IPS-20b (cell line): Measurements from ENCODE around the gene HIF3A.
"Not testable (repeated sequence)": the region's sequence is repeated elsewhere in the genome, so short reads cannot be mapped to it uniquely, and the experiment has no call there.

Experiments
- H3K27ac ChIP-seq: one replicate; pipeline ENCODE4 v1.5.1; 2013; ENCODE audit warnings: low read length
- H3K27me3 ChIP-seq: 2 replicates; pipeline ENCODE4 v1.6.1; 2013; ENCODE audit warnings: mild to moderate bottlenecking, low read length, inconsistent platforms; ENCODE audit not compliant: insufficient read depth
- H3K36me3 ChIP-seq: 2 replicates; pipeline ENCODE4 v1.6.1; 2013; ENCODE audit warnings: low read depth, mild to moderate bottlenecking, inconsistent platforms, low read length, moderate library complexity; ENCODE audit not compliant: insufficient read depth
- H3K4me1 ChIP-seq: 2 replicates; pipeline ENCODE4 v1.6.1; 2013; ENCODE audit warnings: mild to moderate bottlenecking, control low read depth, inconsistent platforms, low read length, moderate library complexity; ENCODE audit not compliant: insufficient read depth
- H3K4me3 ChIP-seq: 2 replicates; pipeline ENCODE4 v1.5.1; 2013; ENCODE audit warnings: mild to moderate bottlenecking, low read length, inconsistent platforms
- H3K9ac ChIP-seq: 2 replicates; pipeline ENCODE4 v1.6.1; 2013; ENCODE audit warnings: low read depth, mild to moderate bottlenecking, inconsistent platforms, low read length, moderate library complexity
- H3K9me3 ChIP-seq: 2 replicates; pipeline ENCODE4 v1.6.1; 2013; ENCODE audit warnings: mild to moderate bottlenecking, low read depth, low read length, inconsistent platforms; ENCODE audit not compliant: insufficient read depth

Gene HIF3A

DNA sequence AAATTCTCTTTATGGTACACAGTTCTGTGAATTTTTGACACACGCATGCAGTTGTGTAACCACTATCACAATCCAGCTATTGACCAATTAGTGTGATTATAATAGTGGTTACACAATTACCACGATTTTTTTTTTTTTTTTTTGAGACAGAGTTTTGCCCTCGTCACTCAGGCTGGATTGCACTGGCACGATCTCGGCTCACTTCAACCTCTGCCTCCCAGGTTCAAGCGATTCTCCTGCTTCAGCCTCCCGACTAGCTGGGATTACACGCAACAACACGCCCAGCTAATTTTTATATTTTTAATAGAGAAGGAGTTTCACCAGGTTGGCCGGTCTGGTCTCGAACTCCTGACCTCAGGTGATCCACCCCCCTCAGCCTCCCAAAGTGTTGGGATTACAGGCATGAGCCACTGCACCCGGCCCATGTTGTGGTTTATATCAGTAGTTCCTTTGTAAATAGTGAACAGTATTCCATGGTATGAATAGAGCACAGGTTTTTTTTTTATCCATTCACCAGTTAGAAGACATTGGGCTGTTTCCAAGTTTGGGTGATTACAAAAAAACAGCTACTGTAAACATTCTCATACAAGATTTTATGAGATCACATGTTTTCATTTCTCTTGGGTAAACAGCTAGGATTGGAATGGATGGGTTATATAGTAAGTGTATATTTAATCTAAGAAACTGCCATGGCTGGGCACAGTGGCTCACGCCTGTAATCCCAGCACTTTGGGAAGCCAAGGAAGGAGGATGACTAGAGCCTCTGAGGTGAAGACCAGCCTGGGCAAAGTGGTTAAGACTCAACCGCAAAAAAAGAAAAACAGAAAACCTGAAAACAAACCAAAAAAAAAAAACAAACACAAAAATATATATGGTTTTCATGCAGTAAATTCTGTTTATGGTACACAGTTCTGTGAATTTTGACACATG lies 17.0 kb downstream of the HIF3A start:
- H3K9ac ChIP-seq, H3K27me3 ChIP-seq, H3K27ac ChIP-seq, H3K4me1 ChIP-seq, H3K9me3 ChIP-seq, H3K4me3 ChIP-seq: not testable (repeated sequence)
- peaks cover 32% of the 10 kb centered on the region for H3K36me3 ChIP-seq

DNA sequence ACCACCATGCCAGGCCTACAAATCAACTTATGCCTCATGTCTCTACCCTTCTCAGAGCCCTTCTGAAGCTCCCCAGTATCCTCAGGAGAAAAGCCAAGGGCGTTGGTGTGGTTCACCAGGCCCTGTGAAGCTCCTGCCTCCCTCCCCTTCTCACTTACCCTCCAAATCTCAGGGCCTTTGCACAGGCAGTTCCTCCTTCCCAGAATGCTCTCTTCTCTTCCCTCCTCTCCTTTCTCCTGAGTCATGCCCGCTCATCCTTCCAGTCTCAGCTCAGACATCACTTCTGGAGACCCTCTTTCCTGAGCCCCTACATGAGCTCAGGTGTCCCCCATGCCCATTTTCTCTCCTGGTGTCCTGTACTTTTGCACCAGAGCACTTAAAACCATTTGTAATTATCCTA lies 20.5 kb downstream of the HIF3A start:
- Histone ChIP-seq H3K4me1 (no peaks in the 10 kb centered on the region), H3K27me3 (no peaks in the 10 kb centered on the region), H3K9ac (no peak overlapping the region), H3K27ac (no peak overlapping the region), H3K4me3 (no peak overlapping the region), H3K9me3 (no peaks in the 10 kb centered on the region), H3K36me3 (peaks cover 19% of the 10 kb centered on the region; the same call in 1 of the 2 replicates)

DNA sequence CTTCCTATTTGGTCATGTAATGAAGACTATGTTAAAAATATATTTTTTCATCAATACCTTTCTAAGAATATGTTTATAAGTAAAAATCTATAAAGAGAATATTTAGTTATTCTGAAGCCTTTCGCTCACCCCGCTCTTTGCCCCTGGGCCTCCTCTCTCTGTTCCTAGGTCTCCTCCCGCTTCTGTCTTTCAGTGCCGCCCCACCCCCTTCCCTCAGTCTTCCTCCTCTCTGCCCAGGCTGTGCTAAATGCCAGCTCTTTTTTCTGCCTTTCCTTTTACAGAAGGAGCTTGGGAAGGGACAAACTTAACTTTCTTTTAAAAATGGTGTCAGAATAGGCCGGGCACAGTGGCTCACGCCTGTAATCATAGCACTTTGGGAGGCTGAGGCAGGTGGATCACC lies 22.8 kb downstream of the HIF3A start:
- no peak overlapping the region for H3K4me3 ChIP-seq
- no peaks in the 10 kb centered on the region for H3K4me1 ChIP-seq
- H3K27me3 ChIP-seq: no peaks in the 10 kb centered on the region
- no peaks in the 10 kb centered on the region for H3K9me3 ChIP-seq
- no peak overlapping the region for H3K9ac ChIP-seq
- no peak overlapping the region for H3K27ac ChIP-seq
- H3K36me3 ChIP-seq: peaks cover 27% of the 10 kb centered on the region

DNA sequence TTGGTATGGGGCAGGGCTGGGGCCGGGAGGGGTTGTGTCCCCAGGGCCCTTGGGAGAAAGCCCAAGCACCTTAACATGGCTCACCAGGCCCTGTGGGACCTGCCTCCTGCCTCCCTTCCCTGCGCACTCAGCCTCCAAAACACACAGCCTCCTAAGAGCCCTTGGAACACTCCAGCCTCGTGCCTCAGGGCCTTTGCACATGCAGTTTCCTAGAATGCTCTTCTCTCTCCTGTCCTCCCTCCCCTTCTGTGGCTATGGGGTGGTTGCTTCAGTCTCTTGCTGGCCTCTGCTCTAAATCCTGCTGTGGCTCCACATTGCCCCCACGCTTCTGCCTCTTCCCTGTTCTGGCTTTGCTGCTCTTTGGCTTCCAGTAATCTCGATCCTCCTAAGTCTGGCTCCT lies 23.7 kb downstream of the HIF3A start:
- no peak overlapping the region for H3K9ac ChIP-seq
- no peak overlapping the region for H3K27ac ChIP-seq
- H3K27me3 ChIP-seq: no peaks in the 10 kb centered on the region
- no peaks in the 10 kb centered on the region; the same call in 1 of the 2 replicates for H3K9me3 ChIP-seq
- H3K4me1 ChIP-seq: no peaks in the 10 kb centered on the region
- peaks cover 32% of the 10 kb centered on the region for H3K36me3 ChIP-seq
- H3K4me3 ChIP-seq: no peak overlapping the region

DNA sequence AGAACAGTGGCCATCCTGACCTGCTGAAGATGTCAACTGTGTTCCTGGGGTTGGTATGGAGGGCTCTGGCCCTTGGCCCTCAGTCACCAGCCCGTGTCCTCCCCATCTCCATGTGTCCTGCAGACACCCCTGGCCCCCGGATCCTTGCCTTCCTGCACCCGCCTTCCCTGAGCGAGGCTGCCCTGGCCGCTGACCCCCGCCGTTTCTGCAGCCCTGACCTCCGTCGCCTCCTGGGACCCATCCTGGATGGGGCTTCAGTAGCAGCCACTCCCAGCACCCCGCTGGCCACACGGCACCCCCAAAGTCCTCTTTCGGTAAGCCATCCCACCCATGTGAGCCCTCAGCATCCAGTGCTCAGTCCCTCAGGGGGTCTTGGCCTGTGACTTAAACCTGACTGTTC lies 24.8 kb downstream of the HIF3A start:
- Histone ChIP-seq H3K4me3 (no peak overlapping the region), H3K4me1 (no peaks in the 10 kb centered on the region), H3K27me3 (no peaks in the 10 kb centered on the region), H3K27ac (no peak overlapping the region), H3K9me3 (peaks cover 10% of the 10 kb centered on the region), H3K36me3 (peaks cover 43% of the 10 kb centered on the region), H3K9ac (no peak overlapping the region)

DNA sequence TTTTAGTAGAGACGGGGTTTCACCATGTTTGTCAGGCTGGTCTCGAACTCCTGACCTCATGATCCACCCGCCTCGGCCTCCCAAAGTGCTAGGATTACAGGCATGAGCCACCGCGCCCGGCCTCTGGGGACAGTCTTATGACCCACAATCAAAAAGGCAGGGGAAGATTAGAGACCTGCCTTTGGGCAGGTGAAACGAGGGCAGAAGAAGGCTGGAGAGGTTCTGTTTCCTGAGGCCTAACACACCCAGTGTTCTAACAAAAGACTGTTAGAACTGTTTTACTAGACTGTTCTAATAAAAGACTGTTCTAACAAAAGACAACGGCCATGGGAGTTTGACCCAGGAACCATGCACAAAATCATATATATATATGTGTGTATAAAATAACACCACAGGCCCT lies 26.4 kb downstream of the HIF3A start:
- H3K4me1 ChIP-seq, H3K27me3 ChIP-seq, H3K27ac ChIP-seq, H3K4me3 ChIP-seq, H3K9ac ChIP-seq: not testable (repeated sequence)
- peaks cover 24% of the 10 kb centered on the region for H3K9me3 ChIP-seq
- peaks cover 54% of the 10 kb centered on the region for H3K36me3 ChIP-seq

DNA sequence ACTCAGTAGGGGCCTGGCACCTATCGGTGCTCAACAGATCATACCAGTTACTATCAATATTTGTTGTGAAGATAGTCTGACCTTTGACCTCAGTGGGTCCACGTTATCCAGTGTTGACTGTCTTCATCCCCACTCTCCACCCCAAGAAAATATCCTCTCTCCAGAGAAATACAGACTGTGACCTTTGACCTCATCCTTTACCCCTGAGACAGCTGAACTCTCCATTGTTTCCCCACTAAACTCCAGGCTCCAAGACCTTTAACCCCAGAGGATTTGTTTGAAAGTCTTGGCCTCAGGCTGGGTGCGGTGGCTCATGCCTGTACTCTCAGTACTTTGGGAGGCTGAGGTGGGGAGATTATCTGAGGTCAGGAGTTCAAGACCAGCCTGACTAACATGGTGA lies 27.4 kb downstream of the HIF3A start:
- peaks cover 65% of the 10 kb centered on the region for H3K36me3 ChIP-seq
- H3K27ac ChIP-seq: no peak overlapping the region
- H3K4me3 ChIP-seq: no peak overlapping the region
- H3K9me3 ChIP-seq: peaks cover 27% of the 10 kb centered on the region
- no peaks in the 10 kb centered on the region for H3K4me1 ChIP-seq
- no peaks in the 10 kb centered on the region for H3K27me3 ChIP-seq
- no peak overlapping the region for H3K9ac ChIP-seq

DNA sequence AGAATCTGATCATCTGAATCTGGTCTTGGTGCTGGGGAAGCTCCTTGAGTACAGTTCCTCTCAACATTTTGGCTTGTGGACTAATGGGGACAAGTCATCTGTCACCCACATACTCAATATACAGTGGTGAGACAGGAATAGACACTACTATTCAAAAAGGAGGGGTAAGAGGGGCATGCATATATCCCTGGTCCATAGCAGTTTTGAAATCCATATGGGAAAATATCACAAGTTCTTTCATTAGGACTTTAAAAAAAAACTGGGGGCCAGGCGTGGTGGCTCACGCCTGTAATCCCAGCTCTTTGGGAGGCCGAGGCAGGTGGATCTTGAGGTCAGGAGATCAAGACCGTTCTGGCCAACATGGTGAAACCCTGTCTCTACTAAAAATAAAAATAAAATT lies 29.8 kb downstream of the HIF3A start:
- Histone ChIP-seq H3K36me3 (peaks cover 58% of the 10 kb centered on the region), H3K27ac (no peak overlapping the region), H3K9me3 (peaks cover 27% of the 10 kb centered on the region), H3K4me1 (no peaks in the 10 kb centered on the region), H3K27me3 (no peaks in the 10 kb centered on the region), H3K4me3 (no peak overlapping the region), H3K9ac (no peak overlapping the region)

DNA sequence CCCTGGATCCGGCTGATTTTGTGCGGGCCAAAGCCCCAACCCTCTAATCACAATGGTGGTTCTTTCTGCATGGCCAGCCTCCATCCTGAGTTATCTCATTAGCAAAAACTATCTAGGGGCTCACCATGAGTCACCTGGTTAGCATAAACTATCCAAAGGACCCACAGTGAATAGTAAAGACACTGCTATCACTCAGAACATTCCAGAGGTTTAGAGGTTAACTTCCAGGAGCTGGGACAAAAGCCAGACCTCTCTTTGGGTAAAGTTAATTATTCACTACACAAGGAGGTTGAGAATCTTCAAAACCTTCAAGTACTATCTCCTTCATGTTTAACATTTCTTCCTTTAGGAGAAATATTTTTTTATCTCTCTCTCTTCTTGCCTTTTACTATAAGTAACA lies 31.2 kb downstream of the HIF3A start:
- H3K27me3 ChIP-seq: no peaks in the 10 kb centered on the region
- H3K27ac ChIP-seq: no peak overlapping the region
- no peaks in the 10 kb centered on the region for H3K4me1 ChIP-seq
- H3K4me3 ChIP-seq: no peak overlapping the region
- H3K9ac ChIP-seq: no peak overlapping the region
- H3K9me3 ChIP-seq: peaks cover 27% of the 10 kb centered on the region
- peaks cover 58% of the 10 kb centered on the region for H3K36me3 ChIP-seq

DNA sequence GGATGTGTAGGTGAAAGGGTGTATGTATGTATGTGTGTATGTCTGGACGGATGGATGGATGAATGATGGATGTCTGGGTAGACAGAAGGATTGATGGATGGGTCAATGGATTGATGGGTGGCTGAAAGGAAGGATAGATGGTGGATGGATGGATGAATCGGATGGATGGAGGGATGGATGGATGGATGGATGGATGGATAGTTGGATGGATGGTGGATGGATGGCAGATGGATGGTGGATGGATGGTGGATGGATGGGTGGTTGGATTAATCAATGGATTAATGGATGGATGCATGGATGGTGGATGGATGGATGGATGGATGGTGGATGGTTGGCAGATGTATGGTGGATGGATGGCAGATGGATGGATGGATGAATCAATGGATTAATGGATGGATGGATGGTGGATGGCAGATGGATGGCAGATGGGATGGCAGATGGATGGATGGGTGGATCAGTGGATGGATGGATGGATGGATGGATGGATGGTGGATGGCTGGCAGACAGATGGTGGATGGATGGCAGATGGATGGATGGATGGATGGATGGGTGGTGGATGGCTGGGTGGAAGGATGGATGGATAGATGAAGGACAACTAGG lies 33.6 kb downstream of the HIF3A start:
- H3K4me3 ChIP-seq: no peak overlapping the region
- H3K27ac ChIP-seq: no peak overlapping the region
- H3K27me3 ChIP-seq: no peaks in the 10 kb centered on the region
- no peaks in the 10 kb centered on the region for H3K4me1 ChIP-seq
- no peak overlapping the region for H3K9ac ChIP-seq
- peaks cover 27% of the 10 kb centered on the region for H3K9me3 ChIP-seq
- peaks cover 43% of the 10 kb centered on the region for H3K36me3 ChIP-seq

DNA sequence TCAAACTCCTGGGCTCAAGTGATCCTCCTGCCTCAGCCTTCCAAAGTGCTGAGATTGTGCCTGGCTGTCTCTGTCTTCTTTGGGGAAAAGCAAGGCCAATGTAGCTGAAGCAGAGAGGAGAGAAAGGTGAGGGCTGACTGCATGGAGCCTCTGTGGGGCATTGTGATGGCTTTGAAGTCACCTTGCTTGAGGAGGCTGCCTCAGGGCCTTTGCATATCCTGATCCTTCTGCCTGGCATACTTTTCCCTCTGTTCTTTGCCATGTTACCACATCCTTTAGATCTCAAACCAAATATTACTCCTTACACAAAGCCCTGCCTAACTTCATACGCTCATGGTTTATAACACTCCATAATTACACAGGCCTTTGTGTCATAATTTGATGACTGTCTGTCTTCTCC lies 40.6 kb downstream of the HIF3A start:
- Histone ChIP-seq H3K4me1 (no peaks in the 10 kb centered on the region), H3K9me3 (no peaks in the 10 kb centered on the region), H3K27ac (no peak overlapping the region), H3K4me3 (no peak overlapping the region), H3K36me3 (0 out of 2 replicates have a peak, but pooled peaks cover 6% of the 10 kb centered on the region), H3K9ac (no peak overlapping the region), H3K27me3 (no peaks in the 10 kb centered on the region)

DNA sequence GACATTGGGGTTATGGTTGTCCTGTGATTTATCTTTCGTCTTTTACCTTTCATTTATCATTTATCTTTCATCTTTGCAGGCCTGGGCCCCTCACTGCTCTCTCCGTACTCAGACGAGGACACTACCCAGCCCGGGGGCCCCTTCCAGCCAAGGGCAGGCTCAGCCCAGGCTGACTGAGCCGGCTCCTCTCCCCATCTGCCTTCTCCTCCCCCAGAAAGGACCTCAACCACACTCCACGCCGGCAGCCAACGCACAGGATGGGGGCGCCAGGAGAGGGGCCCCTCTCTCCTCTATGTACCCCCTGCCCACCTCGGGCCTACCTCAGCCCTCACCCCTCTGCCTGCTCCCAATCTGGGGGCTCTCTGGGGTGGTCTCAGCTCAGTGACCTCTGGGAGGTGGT lies 42.6 kb downstream of the HIF3A start:
- H3K9me3 ChIP-seq: no peaks in the 10 kb centered on the region
- no peak overlapping the region for H3K9ac ChIP-seq
- no peaks in the 10 kb centered on the region for H3K4me1 ChIP-seq
- no peak overlapping the region for H3K27ac ChIP-seq
- H3K4me3 ChIP-seq: no peak overlapping the region
- H3K36me3 ChIP-seq: 0 out of 2 replicates have a peak, but pooled peaks cover 6% of the 10 kb centered on the region
- H3K27me3 ChIP-seq: no peaks in the 10 kb centered on the region
